GM21619 (cell line): ENCODE data around the gene P2RY8.
"Not testable (repeated sequence)": the region's sequence is repeated elsewhere in the genome, so short reads cannot be mapped to it uniquely, and the experiment has no call there.

ENCODE experiments used
- ATAC-seq: cut with Tn5 transposase; IDR thresholded peaks from one replicate; pipeline ENCODE4 v1.9.1; 2021; ENCODE audit not compliant: unreplicated experiment

The P2RY8 gene

GRCh38 chrX:1488745-1489144 lies 48.2 kb downstream of the P2RY8 start:
- no peak for ATAC-seq

GRCh38 chrX:1488141-1488540 lies 48.8 kb downstream of the P2RY8 start:
- ATAC-seq: no peak

GRCh38 chrX:1487401-1487800 lies 49.6 kb downstream of the P2RY8 start:
- no peak for ATAC-seq

- no peak for ATAC-seq
Measured at GRCh38 chrX:1486749-1487361, 50.1 kb downstream of the P2RY8 start.

GRCh38 chrX:1486177-1486576 lies 50.8 kb downstream of the P2RY8 start:
- no peak for ATAC-seq

- ATAC-seq: no peak
Measured at GRCh38 chrX:1485033-1485432, 52.0 kb downstream of the P2RY8 start.

- no peak for ATAC-seq
Measured at GRCh38 chrX:1484638-1485019, 52.4 kb downstream of the P2RY8 start.

- ATAC-seq: peak; percentile 49
Measured at GRCh38 chrX:1483843-1484637, 52.9 kb downstream of the P2RY8 start.

GRCh38 chrX:1482530-1482928 lies 54.5 kb downstream of the P2RY8 start:
- not testable (repeated sequence) for ATAC-seq

- ATAC-seq: peak; percentile 48
Measured at GRCh38 chrX:1481636-1482529, 55.1 kb downstream of the P2RY8 start.

GRCh38 chrX:1480082-1480785 lies 56.8 kb downstream of the P2RY8 start:
- ATAC-seq: no peak

- no peak for ATAC-seq
Measured at GRCh38 chrX:1477801-1478458, 59.1 kb downstream of the P2RY8 start.

- no peak for ATAC-seq
Measured at GRCh38 chrX:1477229-1477628, 59.8 kb downstream of the P2RY8 start.

GRCh38 chrX:1476682-1477081 lies 60.3 kb downstream of the P2RY8 start:
- ATAC-seq: no peak

GRCh38 chrX:1475881-1476280 lies 61.1 kb downstream of the P2RY8 start:
- no peak for ATAC-seq

GRCh38 chrX:1475481-1475880 lies 61.5 kb downstream of the P2RY8 start:
- ATAC-seq: no peak

- ATAC-seq: not testable (repeated sequence)
Measured at GRCh38 chrX:1474593-1474992, 62.4 kb downstream of the P2RY8 start.

GRCh38 chrX:1472975-1473374 lies 64.0 kb downstream of the P2RY8 start:
- no peak for ATAC-seq

- ATAC-seq: peak; percentile 41
Measured at GRCh38 chrX:1468250-1468772, 68.7 kb downstream of the P2RY8 start.

GRCh38 chrX:1466971-1467561 lies 69.9 kb downstream of the P2RY8 start:
- ATAC-seq: peak; percentile 45
